HFF-Myc (cell line): ENCODE measurements around the gene B3GAT3.
A peak's percentile ranks its signal among the peaks of the same experiment; 100 is the strongest.

Experiments used
- DNase-seq: peaks from one replicate; pipeline ENCODE4 v3.0.0-alpha.2; 2011; ENCODE audit warnings: low read depth; ENCODE audit errors: extremely low read depth
- H3K4me3 ChIP-seq: replicated peaks from 2 replicates; pipeline ENCODE4 v1.5.1; 2011; ENCODE audit warnings: low read depth, mild to moderate bottlenecking, control low read depth, low read length
- CTCF ChIP-seq: IDR thresholded peaks from 2 replicates; pipeline ENCODE4 v1.5.1; 2012; ENCODE audit warnings: mild to moderate bottlenecking, low read depth, low read length, control low read depth; ENCODE audit errors: missing control alignments

The B3GAT3 gene

GRCh38 chr11:62580959-62581715, 40.6 kb downstream of the B3GAT3 start:
- H3K4me3 ChIP-seq = no peak overlapping the region
- no peak for DNase-seq
- TF ChIP-seq CTCF = no peak

- no peak for DNase-seq
- TF ChIP-seq CTCF = no peak
- H3K4me3 ChIP-seq = no peak overlapping the region
Observed at GRCh38 chr11:62579252-62579651, 42.5 kb downstream of the B3GAT3 start.

GRCh38 chr11:62578541-62578940, 43.2 kb downstream of the B3GAT3 start:
- no peak for DNase-seq
- H3K4me3 ChIP-seq = no peak overlapping the region
- no peak for TF ChIP-seq CTCF

GRCh38 chr11:62577046-62577714, 44.6 kb downstream of the B3GAT3 start:
- H3K4me3 ChIP-seq = no peak overlapping the region
- TF ChIP-seq CTCF = no peak
- DNase-seq = no peak

- peak overlapping the region; percentile 100; the same call in 1 of the 2 replicates for H3K4me3 ChIP-seq
- no peak for TF ChIP-seq CTCF
- DNase-seq = no peak
Observed at GRCh38 chr11:62575837-62576236, 45.9 kb downstream of the B3GAT3 start.

GRCh38 chr11:62575156-62575555, 46.6 kb downstream of the B3GAT3 start:
- DNase-seq = no peak
- peak overlapping the region; percentile 100 for H3K4me3 ChIP-seq
- no peak for TF ChIP-seq CTCF
